HG03520 (cell line): ENCODE results near the gene IGFALS.

Experiments
- ATAC-seq: cut with Tn5 transposase; IDR thresholded peaks from one replicate; pipeline ENCODE4 v1.9.1; 2021; ENCODE audit warnings: mild to moderate bottlenecking, moderate library complexity; ENCODE audit not compliant: unreplicated experiment

Gene IGFALS

GRCh38 chr16:1790611-1791255 is 2.8 kb downstream of the IGFALS start:
- no peak for ATAC-seq

DNA sequence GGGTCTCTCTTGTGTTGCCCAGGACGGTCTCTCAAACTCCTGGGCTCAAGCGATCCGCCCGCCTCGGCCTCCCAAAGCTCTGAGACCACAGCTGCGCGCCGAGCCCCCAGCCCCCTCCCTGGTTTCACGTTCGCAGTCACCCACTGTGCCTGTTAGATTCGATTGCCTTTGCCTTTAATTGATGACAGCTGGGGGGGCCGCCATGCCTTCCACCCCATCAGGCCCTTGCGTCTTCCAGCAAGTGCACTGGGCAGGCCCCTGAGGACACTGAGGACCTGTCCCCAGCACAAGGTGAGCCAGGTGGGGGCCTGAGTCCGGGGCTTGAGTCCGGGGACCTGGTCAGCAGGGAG is 3.3 kb downstream of the IGFALS start:
- ATAC-seq, result no peak

DNA sequence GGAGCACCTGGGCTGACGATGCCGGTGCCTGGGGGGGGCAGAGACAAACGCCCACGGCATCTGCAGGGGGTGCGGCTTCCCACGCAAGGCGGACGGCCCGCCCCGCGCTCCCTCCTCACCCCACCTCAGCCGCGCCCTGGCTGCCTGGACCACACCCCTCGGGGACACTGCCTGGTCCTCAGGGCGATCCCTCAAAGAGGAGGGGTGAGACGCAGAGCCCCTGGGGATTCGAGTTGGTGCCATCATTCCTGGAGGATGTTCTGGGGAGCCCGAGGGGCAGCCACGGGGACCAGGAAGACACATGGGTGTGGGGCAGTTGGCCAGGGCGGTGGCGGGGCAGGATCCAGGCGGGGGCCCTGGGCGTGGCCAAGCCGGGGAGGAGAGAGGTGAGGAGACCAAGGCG is 3.9 kb downstream of the IGFALS start:
- no peak for ATAC-seq

DNA sequence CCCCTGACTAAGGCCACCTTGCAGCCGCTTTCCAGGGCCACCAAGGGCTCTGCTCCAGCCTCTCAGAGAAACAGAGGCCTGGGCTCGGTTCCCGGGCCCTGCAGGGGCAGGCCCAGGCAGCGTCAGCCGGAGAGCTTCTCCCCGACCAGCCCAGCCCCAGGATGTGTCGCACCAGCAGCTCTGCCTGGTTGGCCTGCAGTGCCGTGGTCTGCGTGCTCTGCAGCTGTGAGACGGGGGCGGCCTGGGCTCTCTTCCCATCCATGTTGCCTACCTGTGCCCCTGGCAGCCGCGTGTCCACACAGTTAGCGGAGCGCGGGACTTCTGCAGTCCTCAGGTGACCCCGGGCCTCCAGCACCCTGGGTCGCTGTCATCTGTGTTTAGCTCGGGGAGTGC is 4.8 kb downstream of the IGFALS start:
- ATAC-seq, result no peak

- ATAC-seq, result no peak
Measured at GRCh38 chr16:1788095-1788707, 5.3 kb downstream of the IGFALS start.

GRCh38 chr16:1787322-1788094 is 6.0 kb downstream of the IGFALS start:
- no peak for ATAC-seq

DNA sequence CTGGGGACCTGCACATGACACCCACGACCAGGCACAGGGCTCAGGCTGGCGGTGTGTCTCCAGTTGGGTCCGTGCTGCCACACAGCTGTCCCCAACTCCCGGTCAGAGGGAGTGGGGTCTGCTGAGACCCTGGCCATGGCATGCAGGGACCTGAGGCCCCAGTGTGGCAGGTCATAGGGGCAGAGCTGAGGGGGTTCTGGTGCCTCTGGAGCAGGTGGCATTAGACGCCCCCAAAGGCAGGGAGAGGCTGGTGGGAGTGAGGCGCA is 6.5 kb downstream of the IGFALS start:
- no peak for ATAC-seq

DNA sequence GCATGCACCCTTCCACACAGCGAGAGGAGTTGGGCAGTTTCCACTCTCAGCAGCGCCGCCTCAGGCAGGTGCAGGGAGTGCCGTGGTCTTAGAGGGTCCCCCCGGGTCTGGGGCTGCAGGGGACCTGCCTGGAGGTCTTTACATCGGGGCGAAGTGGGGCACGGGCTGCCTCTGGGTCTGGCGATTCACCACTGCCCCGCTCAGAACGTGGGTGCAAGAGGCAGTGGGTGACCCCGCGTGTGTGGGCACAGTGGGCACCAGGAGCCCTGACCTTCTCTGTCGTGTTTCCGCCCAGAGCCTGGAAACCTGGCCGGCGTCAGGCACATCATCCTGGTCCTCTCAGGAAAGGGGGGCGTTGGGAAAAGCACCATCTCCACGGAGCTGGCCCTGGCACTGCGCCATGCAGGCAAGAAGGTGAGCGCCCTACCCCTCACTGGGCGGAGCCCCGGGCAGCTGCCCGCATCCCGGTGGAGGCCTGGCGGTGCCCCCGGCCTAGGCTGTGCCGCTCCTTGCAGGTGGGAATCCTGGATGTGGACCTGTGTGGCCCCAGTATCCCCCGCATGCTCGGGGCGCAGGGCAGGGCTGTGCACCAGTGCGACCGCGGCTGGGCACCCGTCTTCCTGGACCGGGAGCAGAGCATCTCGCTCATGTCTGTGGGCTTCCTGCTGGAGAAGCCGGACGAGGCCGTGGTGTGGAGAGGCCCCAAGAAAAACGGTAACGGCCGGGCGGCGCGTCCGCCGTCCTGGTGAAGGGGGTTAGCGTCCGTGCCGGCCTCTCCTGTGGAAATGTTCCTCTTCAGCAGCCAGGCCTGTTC is 7.1 kb downstream of the IGFALS start:
- no peak for ATAC-seq

DNA sequence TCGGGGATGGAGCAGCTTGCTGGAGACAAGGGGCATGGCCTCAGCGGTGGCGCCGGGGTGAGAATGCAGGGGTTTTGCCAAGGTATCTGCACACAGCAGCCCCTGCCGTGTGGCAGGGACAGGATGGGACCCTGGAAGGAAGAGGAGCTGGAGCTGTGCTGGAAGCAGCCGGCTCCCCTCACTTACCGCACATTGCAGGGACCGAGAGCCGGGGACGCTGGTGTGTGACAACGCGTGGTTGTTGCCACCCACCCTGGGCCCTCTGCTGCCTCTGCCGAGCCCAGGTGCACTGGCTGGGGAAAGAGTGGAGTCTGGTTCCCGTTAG is 7.7 kb downstream of the IGFALS start:
- ATAC-seq, result no peak

GRCh38 chr16:1784977-1785845 is 8.3 kb downstream of the IGFALS start:
- no peak for ATAC-seq

DNA sequence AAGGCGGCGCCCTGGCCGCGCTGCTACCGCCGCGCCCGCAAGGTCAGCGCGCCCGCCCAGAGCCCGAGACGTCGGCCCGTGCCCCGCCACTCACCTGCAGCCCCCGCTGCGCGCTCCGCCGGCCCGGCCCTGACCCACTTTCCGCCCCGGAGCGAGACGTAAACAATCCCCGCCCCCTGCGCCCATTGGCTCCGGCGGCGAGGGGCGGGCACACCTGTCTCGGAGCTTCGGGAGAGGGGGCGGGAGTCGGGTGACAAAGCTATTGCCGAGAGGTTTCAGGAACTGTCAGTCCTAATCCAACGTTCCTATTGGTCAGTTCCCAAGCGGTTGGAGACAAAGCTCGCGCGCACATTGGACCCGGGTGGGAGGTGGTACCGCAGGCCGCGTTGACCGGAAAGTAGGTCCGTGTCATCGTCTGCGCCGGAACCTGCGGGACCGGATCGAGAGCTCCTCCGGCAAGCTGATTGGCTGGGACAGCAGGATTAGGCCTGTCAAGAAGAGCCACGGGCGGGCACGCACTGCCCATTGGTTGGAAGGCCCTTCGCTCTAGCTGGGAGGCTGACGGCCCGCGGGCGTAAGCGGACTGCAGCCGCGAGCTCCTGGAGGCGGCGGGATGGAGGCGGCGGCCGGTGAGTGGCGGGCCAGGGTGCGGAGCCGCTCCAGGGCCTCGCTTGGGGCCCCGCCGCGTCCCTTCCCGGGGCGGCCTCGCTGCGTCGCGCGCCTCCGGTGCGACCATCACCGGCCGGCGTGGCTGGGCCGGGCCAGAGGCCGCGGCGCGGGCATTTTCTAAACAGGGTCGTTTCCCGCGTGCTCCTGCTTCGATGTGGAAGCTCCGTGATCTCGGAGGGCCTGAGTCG is 10.9 kb downstream of the IGFALS start, which contains the start of the genes NUBP2 and SPSB3:
Gene NUBP2, plus strand, starts transcription at position 553 of the 857 bp plus-strand sequence. Its CDS starts 61 bp downstream, at position 614.
Gene SPSB3, minus strand, starts transcription at position 164 of the 857 bp plus-strand sequence. CDS start 1,088 bp downstream, outside the sequence.
- ATAC-seq, result peak; percentile 80

DNA sequence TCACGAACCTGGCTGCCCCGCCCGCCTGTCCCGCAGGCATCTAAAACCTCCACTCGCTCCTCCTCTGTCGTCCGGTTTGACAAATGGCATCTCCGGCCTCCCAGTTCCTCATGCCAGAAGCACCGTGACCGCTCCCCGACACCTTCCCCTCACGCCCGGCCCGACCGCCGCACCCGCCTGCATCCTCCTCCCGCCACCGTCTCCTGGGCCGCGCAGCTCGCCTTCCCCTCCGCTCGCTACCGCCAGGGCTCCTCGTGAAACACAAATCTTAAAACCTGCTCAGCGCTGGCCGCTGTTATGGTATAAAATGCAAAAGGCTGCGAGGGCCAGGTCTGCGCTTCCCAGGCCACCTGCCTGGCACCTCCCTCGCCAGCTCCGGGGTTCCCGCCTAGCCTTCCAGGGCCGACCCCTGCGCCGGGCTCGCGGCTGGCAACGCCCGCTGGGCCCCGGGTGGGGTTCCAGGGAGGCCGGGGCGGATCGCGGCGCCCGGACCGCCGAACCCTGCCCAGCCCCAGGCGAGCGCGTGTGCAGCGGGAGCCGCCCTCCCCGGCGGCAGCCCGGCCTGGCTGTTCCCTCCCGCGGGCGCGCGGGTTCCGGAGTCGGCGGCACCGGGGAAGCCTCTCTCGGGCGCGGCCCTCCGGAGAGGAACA is 11.6 kb downstream of the IGFALS start:
- ATAC-seq, result peak; percentile 3

DNA sequence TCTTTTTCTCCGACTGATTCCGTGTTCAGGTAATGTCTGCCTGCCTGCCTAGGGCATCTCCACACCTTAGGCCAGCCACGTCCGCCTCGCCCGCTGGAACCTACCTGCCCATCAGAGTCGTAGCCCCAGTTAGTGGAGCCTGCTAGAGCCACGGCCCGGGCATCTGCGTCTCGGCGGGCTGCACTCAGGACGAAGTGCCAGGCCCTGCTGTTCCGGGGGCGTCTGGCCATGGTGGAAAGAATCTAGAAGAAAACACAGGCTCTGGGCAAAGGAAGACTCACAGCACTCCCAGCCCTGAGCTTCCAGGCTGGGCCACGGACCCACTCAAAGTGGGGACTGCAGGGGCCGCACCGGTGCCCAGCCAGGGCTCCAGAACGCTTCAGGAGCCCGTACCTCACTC is 12.3 kb downstream of the IGFALS start:
- ATAC-seq, result no peak

- no peak for ATAC-seq
Measured at GRCh38 chr16:1780677-1781072, 12.8 kb downstream of the IGFALS start.

- ATAC-seq, result no peak
Measured at GRCh38 chr16:1779741-1780676, 13.5 kb downstream of the IGFALS start.

- no peak for ATAC-seq
Measured at GRCh38 chr16:1779234-1779701, 14.2 kb downstream of the IGFALS start.

DNA sequence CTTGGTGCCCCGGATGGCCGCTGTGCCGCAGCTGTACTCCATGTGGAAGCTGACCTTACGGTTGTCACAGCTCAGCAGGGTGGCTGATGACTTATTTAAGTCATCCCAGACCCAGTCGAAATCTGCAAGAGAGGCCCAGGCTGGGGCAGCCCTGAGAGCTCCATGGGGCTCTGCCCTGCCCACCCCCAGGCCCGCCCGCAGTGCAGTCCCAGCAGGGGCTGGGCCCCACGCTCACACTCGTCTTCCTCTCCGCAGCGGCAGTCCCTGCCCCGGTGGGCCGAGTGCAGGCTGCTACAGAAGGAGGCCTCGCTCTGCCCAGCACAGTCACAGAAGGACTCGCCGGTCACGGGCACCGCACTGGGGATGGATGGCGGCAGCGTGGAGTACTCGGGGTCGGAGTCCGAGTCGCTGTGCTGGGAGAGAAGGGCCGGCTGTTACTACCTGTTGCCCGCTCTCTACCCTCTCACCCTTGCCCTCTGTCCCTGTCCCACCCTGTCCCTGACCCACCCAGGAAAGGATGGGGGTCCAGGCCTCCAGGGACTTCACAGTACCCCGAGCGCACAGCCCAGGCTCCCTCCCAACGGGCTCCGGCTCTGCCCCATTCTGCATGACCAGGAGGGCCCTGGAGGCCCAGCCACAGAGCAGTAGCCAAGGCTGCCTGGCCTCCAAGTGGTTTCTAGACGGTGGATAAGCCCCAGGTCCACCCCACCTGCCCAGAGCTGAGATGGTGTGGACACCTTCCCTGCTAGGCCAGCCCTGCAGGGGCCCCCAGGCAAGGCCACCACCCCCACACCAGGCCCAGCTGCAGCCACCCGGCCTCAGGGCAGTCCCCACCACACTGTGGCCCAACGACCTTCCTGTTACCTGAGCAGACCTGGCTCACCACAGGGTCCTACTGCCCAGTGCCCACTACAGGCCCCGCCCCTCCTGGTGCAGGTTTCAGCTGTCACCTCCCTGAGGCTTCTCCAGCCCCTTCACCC is 15.0 kb downstream of the IGFALS start:
- no peak for ATAC-seq
